OCI-LY1 (cell line): ENCODE results near the gene SNRPE.

Experiments
- H2AFZ ChIP-seq: fragments of 200-600 bp; sonication (generic), shearing (Covaris generic); 2 replicates; pipeline ENCODE4 v1.6.0; 2014; ENCODE audit warnings: antibody characterized with exemption, mild to moderate bottlenecking, low read length
- H3F3A ChIP-seq: fragments of 200-600 bp; sonication (generic), shearing (Covaris generic); 2 replicates; pipeline ENCODE4 v1.6.0; 2014; ENCODE audit warnings: mild to moderate bottlenecking, antibody characterized with exemption, low read length, moderate library complexity; ENCODE audit not compliant: insufficient read depth
- H3K27ac ChIP-seq: fragments of 200-600 bp; sonication (generic); 2 replicates; pipeline ENCODE4 v1.5.1; 2014; ENCODE audit warnings: low read length, mixed run types, mild to moderate bottlenecking, low read depth; ENCODE audit not compliant: poor library complexity, severe bottlenecking
- H3K27me3 ChIP-seq: fragments of 200-600 bp; sonication (generic); 2 replicates; pipeline ENCODE4 v1.6.0; 2014; ENCODE audit warnings: antibody characterized with exemption, mild to moderate bottlenecking, low read length, moderate library complexity; ENCODE audit not compliant: insufficient read depth
- H3K36me3 ChIP-seq: fragments of 200-600 bp; sonication (generic); 2 replicates; pipeline ENCODE4 v1.6.1; 2014; ENCODE audit warnings: mild to moderate bottlenecking, antibody characterized with exemption, low read length, moderate library complexity, mixed read lengths; ENCODE audit not compliant: insufficient read depth
- H3K4me1 ChIP-seq: fragments of 200-600 bp; sonication (generic); 2 replicates; pipeline ENCODE4 v1.5.1; 2014; ENCODE audit warnings: mild to moderate bottlenecking, low read length, moderate library complexity; ENCODE audit not compliant: insufficient read depth, severe bottlenecking
- H3K4me2 ChIP-seq: fragments of 200-600 bp; sonication (generic), shearing (Covaris generic); 2 replicates; pipeline ENCODE4 v1.6.1; 2014; ENCODE audit warnings: low read length
- H3K4me3 ChIP-seq: fragments of 200-600 bp; sonication (generic); 2 replicates; pipeline ENCODE4 v1.5.1; 2014; ENCODE audit warnings: low read length, low read depth, mild to moderate bottlenecking, mixed read lengths; ENCODE audit not compliant: poor library complexity, severe bottlenecking
- H3K79me2 ChIP-seq: fragments of 200-600 bp; shearing (Covaris generic); 2 replicates; pipeline ENCODE4 v1.6.1; 2016; ENCODE audit warnings: mixed run types, low read length, mixed read lengths; ENCODE audit not compliant: insufficient read depth
- H3K9ac ChIP-seq: fragments of 200-600 bp; sonication (generic), shearing (Covaris generic); 2 replicates; pipeline ENCODE4 v1.6.1; 2014; ENCODE audit warnings: mild to moderate bottlenecking, low read length, mixed read lengths
- H3K9me2 ChIP-seq: fragments of 200-600 bp; sonication (generic), shearing (Covaris generic); 2 replicates; pipeline ENCODE4 v1.6.1; 2014; ENCODE audit warnings: low read depth, mild to moderate bottlenecking, low read length, mixed read lengths
- H3K9me3 ChIP-seq: fragments of 200-600 bp; shearing (Covaris generic); 2 replicates; pipeline ENCODE4 v1.6.1; 2014; ENCODE audit warnings: low read length, mixed read lengths
- H4K20me1 ChIP-seq: fragments of 200-600 bp; sonication (generic), shearing (Covaris generic); 2 replicates; pipeline ENCODE4 v1.6.0; 2016; ENCODE audit warnings: mild to moderate bottlenecking, low read length; ENCODE audit not compliant: insufficient read depth
- CTCF ChIP-seq: fragments of 200-600 bp; sonication (generic), shearing (Covaris generic); IDR thresholded peaks from 2 replicates; pipeline ENCODE4 v1.5.1; 2017; ENCODE audit warnings: mild to moderate bottlenecking, antibody characterized with exemption, low read length, moderate library complexity, mixed read lengths
- EZH2 ChIP-seq: fragments of 200-600 bp; sonication (generic), shearing (Covaris generic); IDR thresholded peaks from 2 replicates; pipeline ENCODE4 v1.8.0; 2017; ENCODE audit warnings: borderline replicate concordance, mixed run types, mild to moderate bottlenecking, antibody characterized with exemption, low read length, moderate library complexity, mixed read lengths

SNRPE gene

GRCh38 chr1:203839081-203839480 lies 22.3 kb upstream of the SNRPE start:
- Histone ChIP-seq H3K4me2 (no peak overlapping the region), H3F3A (no peaks in the 10 kb centered on the region), H3K4me3 (no peak overlapping the region), H3K9ac (no peak overlapping the region), H3K9me2 (no peaks in the 10 kb centered on the region), H3K36me3 (peaks cover 83% of the 10 kb centered on the region), H2AFZ (no peak overlapping the region), H3K79me2 (no peaks in the 10 kb centered on the region), H4K20me1 (no peaks in the 10 kb centered on the region), H3K27ac (no peak overlapping the region), H3K27me3 (no peaks in the 10 kb centered on the region), H3K4me1 (no peaks in the 10 kb centered on the region), H3K9me3 (no peaks in the 10 kb centered on the region)
- TF ChIP-seq EZH2 (no peak), CTCF (no peak)

- Histone ChIP-seq H3K36me3 (peaks cover 80% of the 10 kb centered on the region), H4K20me1 (no peaks in the 10 kb centered on the region), H3K9me2 (no peaks in the 10 kb centered on the region), H3F3A (no peaks in the 10 kb centered on the region), H2AFZ (no peak overlapping the region), H3K4me3 (no peak overlapping the region), H3K27ac (no peak overlapping the region), H3K9ac (no peak overlapping the region), H3K79me2 (no peaks in the 10 kb centered on the region), H3K9me3 (no peaks in the 10 kb centered on the region), H3K27me3 (no peaks in the 10 kb centered on the region), H3K4me1 (no peaks in the 10 kb centered on the region), H3K4me2 (no peak overlapping the region)
- no peak for TF ChIP-seq EZH2
- no peak for TF ChIP-seq CTCF
Observed at GRCh38 chr1:203840208-203840808, 21.1 kb upstream of the SNRPE start.

- H3K9me3 ChIP-seq: no peaks in the 10 kb centered on the region
- no peak overlapping the region for H3K4me2 ChIP-seq
- no peaks in the 10 kb centered on the region for H3K79me2 ChIP-seq
- no peak overlapping the region for H2AFZ ChIP-seq
- no peaks in the 10 kb centered on the region for H3K9me2 ChIP-seq
- H3K4me3 ChIP-seq: no peak overlapping the region
- H4K20me1 ChIP-seq: no peaks in the 10 kb centered on the region
- no peak overlapping the region for H3K27ac ChIP-seq
- H3F3A ChIP-seq: no peaks in the 10 kb centered on the region
- no peaks in the 10 kb centered on the region for H3K4me1 ChIP-seq
- H3K27me3 ChIP-seq: no peaks in the 10 kb centered on the region
- TF ChIP-seq CTCF: no peak
- H3K36me3 ChIP-seq: peaks cover 78% of the 10 kb centered on the region
- H3K9ac ChIP-seq: no peak overlapping the region
Observed at GRCh38 chr1:203842559-203842876, 18.9 kb upstream of the SNRPE start.
